T-cell (primary cell): ENCODE data around the gene ATP2A3. TPM values are rescaled to one million over a fixed set of nuclear protein-coding genes. Genes with fewer than 3 reads are reported as not detected.

Experiments used
- ATAC-seq, 4 experiments: fragments of 200-7000 bp in 3 of 4; fragments of 150-1000 bp in 1 of 4; cut with Tn5 transposase; replicated peaks in 1 of 4; 1 replicate in 3 of 4; 2 replicates in 1 of 4; pipeline ENCODE4 v1.10.0; 2021; ENCODE audit warnings: moderate library complexity in 3 of 4, mild to moderate bottlenecking in 2 of 4, moderate number of reproducible peaks in 1 of 4
- CTCF ChIA-PET, 2 donors: fragments of 300-600 bp; sonication (Branson Sonifier 250); formaldehyde crosslinking; loops; one replicate each; lab custom pipeline; 2022; ENCODE audit warnings: antibody characterized with exemption in 2 of 2; lab: Charles Lee
- POLR2A ChIA-PET, 2 donors: fragments of 300-600 bp; sonication (Branson Sonifier 250); formaldehyde crosslinking; loops; one replicate each; lab custom pipeline; 2022; ENCODE audit warnings: antibody characterized with exemption in 2 of 2; lab: Charles Lee
- DNase-seq, 35 experiments: peaks; one replicate each; pipeline versions ENCODE4 v3.0.0 to v3.0.0-alpha.2; 2013 to 2023
- H3K27ac ChIP-seq: one replicate; pipeline ENCODE4 v1.5.1; 2013; ENCODE audit warnings: low read length
- H3K27me3 ChIP-seq, 2 experiments: replicated peaks in 1 of 2; 1 replicate in 1 of 2; 2 replicates in 1 of 2; pipeline versions ENCODE4 v1.6.1 to v1.7.0; 2013; ENCODE audit warnings: low read length in 1 of 2, mixed read lengths in 1 of 2; ENCODE audit not compliant: control insufficient read depth in 2 of 2, insufficient read depth in 2 of 2; ENCODE audit errors: extremely low read depth in 1 of 2
- H3K36me3 ChIP-seq, 2 donors: 1 replicate in 1 of 2; 2 replicates in 1 of 2; pipeline versions ENCODE4 v1.6.1 to v1.7.0; 2013; ENCODE audit warnings: low read length in 1 of 2; ENCODE audit not compliant: control insufficient read depth in 2 of 2, insufficient read depth in 1 of 2; ENCODE audit errors: extremely low read depth in 1 of 2
- H3K4me1 ChIP-seq, 2 experiments: 1 replicate in 1 of 2; 2 replicates in 1 of 2; pipeline versions ENCODE4 v1.6.1 to v1.7.0; 2013; ENCODE audit warnings: low read length in 2 of 2, mixed read lengths in 1 of 2; ENCODE audit not compliant: insufficient read depth in 2 of 2, control insufficient read depth in 1 of 2; ENCODE audit errors: extremely low read depth in 1 of 2
- H3K4me3 ChIP-seq, 2 donors: 1 replicate in 1 of 2; 2 replicates in 1 of 2; pipeline versions ENCODE4 v1.5.1 to v1.7.0; 2013; ENCODE audit warnings: mild to moderate bottlenecking in 2 of 2, low read length in 1 of 2, moderate library complexity in 1 of 2; ENCODE audit not compliant: control insufficient read depth in 1 of 2; ENCODE audit errors: extremely low read depth in 1 of 2
- H3K9me3 ChIP-seq: 2 replicates; pipeline ENCODE4 v1.7.0; 2013
- H3K27ac Mint-ChIP-seq, 2 donors: one replicate each; pipeline ENCODE4 v1.8.0; 2020 to 2021; ENCODE audit warnings: mild to moderate bottlenecking in 2 of 2, mixed read lengths in 2 of 2
- H3K27me3 Mint-ChIP-seq, 2 donors: one replicate each; pipeline ENCODE4 v1.8.0; 2021 to 2022; ENCODE audit warnings: mixed read lengths in 2 of 2
- H3K36me3 Mint-ChIP-seq: one replicate; pipeline ENCODE4 v1.8.0; 2021; ENCODE audit warnings: mixed read lengths
- H3K4me1 Mint-ChIP-seq, 3 donors: one replicate each; pipeline ENCODE4 v1.8.0; 2020 to 2022; ENCODE audit warnings: mixed read lengths in 3 of 3, mild to moderate bottlenecking in 1 of 3
- H3K4me3 Mint-ChIP-seq, 3 donors: one replicate each; pipeline ENCODE4 v1.8.0; 2020 to 2022; ENCODE audit warnings: mild to moderate bottlenecking in 3 of 3, mixed read lengths in 3 of 3, moderate library complexity in 3 of 3
- H3K9me3 Mint-ChIP-seq, 3 donors: one replicate each; pipeline ENCODE4 v1.8.0; 2020 to 2022; ENCODE audit warnings: mixed read lengths in 3 of 3
- WGBS: methylation state at CpG from one replicate; pipeline ENCODE4 v1.1.5; 2013; ENCODE audit warnings: missing lambda C conversion rate; ENCODE audit not compliant: insufficient coverage; 5-methylcytosine and 5-hydroxymethylcytosine counted together
- total RNA-seq, 35 experiments: library from RNA in 6 of 35; stranded (reverse) in 6 of 35; fragments of 120-200 nt in 1 of 35; gene quantifications; one replicate each; pipeline versions ENCODE4 v1.2.1 to v1.2.4 and lab custom pipeline; 2013 to 2026

ATP2A3 gene
- total RNA-seq, 5 donors from 2014 or later (not counting 1 experiment from before 2014, with no cell fraction given) = 228 to 303 (median 248) TPM

- H3K36me3 ChIP-seq = peaks cover 11 to 36% of the 10 kb centered on the region in 2 donors
- peaks cover 0 to 7% (median 7%) of the 10 kb centered on the region in 3 donors for H3K4me1 Mint-ChIP-seq
- peak in 1 of 4 experiments; percentile 8 for ATAC-seq
- peaks cover 24% of the 10 kb centered on the region for H3K36me3 Mint-ChIP-seq
- peaks cover 0 to 9% of the 10 kb centered on the region in 2 experiments for H3K4me1 ChIP-seq
- H3K4me3 Mint-ChIP-seq = no peak overlapping the region
- no peak overlapping the region for H3K4me3 ChIP-seq
- DNase-seq = no peak
- H3K27me3 Mint-ChIP-seq = no peaks in the 10 kb centered on the region
- H3K27me3 ChIP-seq = no peaks in the 10 kb centered on the region
- H3K9me3 ChIP-seq = no peaks in the 10 kb centered on the region
- no peak overlapping the region for H3K27ac ChIP-seq
- H3K27ac Mint-ChIP-seq = no peak overlapping the region
- POLR2A ChIA-PET = no interaction called here
- WGBS = 87% methylated on average over 24 of the region's 46 CpGs
- CTCF ChIA-PET = interaction anchor here (0.5 to 1.6 kb wide), 6 partner anchors 38 to 160 kb away, joined by 3 to 9 read pairs (median 3); partner anchors contain the start of gene P2RX1 (in 1 of the 2)
- H3K9me3 Mint-ChIP-seq = no peaks in the 10 kb centered on the region
These were observed 39.5 kb upstream of the ATP2A3 start for GRCh38 chr17:4003501-4004421.

DNA sequence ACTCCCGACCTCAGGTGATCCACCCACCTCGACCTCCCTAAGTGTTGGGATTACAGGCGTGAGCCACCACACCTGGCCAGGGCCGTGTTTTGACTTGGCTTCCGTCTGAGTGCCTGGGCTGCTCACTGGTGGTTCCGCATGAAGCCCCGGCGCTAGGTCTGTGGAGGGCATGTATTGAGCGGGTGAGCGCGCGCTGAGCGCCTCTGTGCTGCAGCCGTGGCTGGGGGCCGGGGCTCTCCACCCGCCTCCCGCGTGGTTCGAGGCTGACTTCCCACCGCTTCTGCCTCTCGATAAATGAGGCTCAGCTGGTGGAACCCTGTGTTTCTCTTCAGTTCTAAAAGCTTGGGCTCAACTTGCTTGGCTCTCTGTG lies 38.9 kb upstream of the ATP2A3 start:
- no peaks in the 10 kb centered on the region for H3K27me3 ChIP-seq
- ATAC-seq (no peak), DNase-seq (no peak)
- Mint-ChIP-seq H3K4me3 (no peak overlapping the region), H3K27me3 (no peaks in the 10 kb centered on the region), H3K36me3 (peaks cover 24% of the 10 kb centered on the region), H3K9me3 (no peaks in the 10 kb centered on the region), H3K27ac (no peak overlapping the region), H3K4me1 (peaks cover 0 to 7% (median 7%) of the 10 kb centered on the region in 3 donors)
- no peaks in the 10 kb centered on the region for H3K9me3 ChIP-seq
- no peak overlapping the region for H3K4me3 ChIP-seq
- CTCF ChIA-PET = interaction anchor here (0.5 to 1.3 kb wide), 3 partner anchors 89 to 136 kb away, joined by 3 to 5 read pairs (median 3); no protein-coding TSS in a partner anchor
- 94% methylated on average over 19 of the region's 21 CpGs for WGBS
- peaks cover 11 to 31% of the 10 kb centered on the region in 2 donors for H3K36me3 ChIP-seq
- H3K27ac ChIP-seq = no peak overlapping the region
- POLR2A ChIA-PET = no interaction called here
- H3K4me1 ChIP-seq = peaks cover 0 to 9% of the 10 kb centered on the region in 2 experiments

GRCh38 chr17:4001048-4001590 lies 36.9 kb upstream of the ATP2A3 start:
- Mint-ChIP-seq H3K4me3 (no peak overlapping the region), H3K27me3 (peaks cover 5% of the 10 kb centered on the region in 2 donors), H3K36me3 (peaks cover 6% of the 10 kb centered on the region), H3K9me3 (no peaks in the 10 kb centered on the region), H3K4me1 (peaks cover 0 to 7% (median 7%) of the 10 kb centered on the region in 3 donors), H3K27ac (no peak overlapping the region)
- no peak overlapping the region for H3K27ac ChIP-seq
- no peaks in the 10 kb centered on the region for H3K27me3 ChIP-seq
- DNase-seq = no peak
- no peaks in the 10 kb centered on the region for H3K9me3 ChIP-seq
- POLR2A ChIA-PET = no interaction called here
- WGBS = 88% methylated on average over 11 of the region's 13 CpGs
- CTCF ChIA-PET = no interaction called here
- H3K36me3 ChIP-seq = peaks cover 4 to 11% of the 10 kb centered on the region in 2 donors
- peaks cover 0 to 9% of the 10 kb centered on the region in 2 experiments for H3K4me1 ChIP-seq
- ATAC-seq = no peak
- no peak overlapping the region for H3K4me3 ChIP-seq

DNA sequence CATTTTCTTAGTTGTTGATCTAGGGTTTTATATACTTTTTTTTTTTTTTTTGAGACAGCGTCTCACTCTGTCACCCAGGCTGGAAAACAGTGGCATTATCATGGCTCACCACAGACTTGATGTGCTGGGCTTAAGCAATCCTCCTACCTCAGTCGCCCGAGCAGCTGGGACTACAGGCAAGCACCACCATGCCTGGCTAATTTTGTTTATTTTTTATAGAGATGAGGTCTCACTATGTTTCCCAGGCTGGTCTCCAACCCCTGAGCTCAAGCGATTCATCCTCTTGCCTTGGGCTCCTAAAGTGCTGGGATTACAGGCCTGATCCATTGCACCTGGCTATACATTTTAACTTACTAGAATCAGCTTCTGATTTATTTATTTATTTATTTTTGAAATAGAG lies 34.2 kb upstream of the ATP2A3 start:
- H3K27ac Mint-ChIP-seq = no peak overlapping the region
- H3K4me3 Mint-ChIP-seq = no peak overlapping the region
- Histone ChIP-seq H3K4me3 (no peak overlapping the region), H3K9me3 (no peaks in the 10 kb centered on the region), H3K36me3 (no peaks in the 10 kb centered on the region), H3K27ac (no peak overlapping the region), H3K4me1 (no peaks in the 10 kb centered on the region), H3K27me3 (peaks cover 0 to 8% of the 10 kb centered on the region in 2 experiments)
- WGBS = no CpG with 5 or more reads among the region's 4 CpGs
- no peak for DNase-seq
- peaks cover 0 to 11% (median 6%) of the 10 kb centered on the region in 3 donors for H3K9me3 Mint-ChIP-seq
- ChIA-PET POLR2A (no interaction called here), CTCF (no interaction called here)
- H3K4me1 Mint-ChIP-seq = peaks cover 0 to 2% (median 1%) of the 10 kb centered on the region in 3 donors
- no peak for ATAC-seq
- peaks cover 12 to 13% of the 10 kb centered on the region in 2 donors for H3K27me3 Mint-ChIP-seq
- H3K36me3 Mint-ChIP-seq = no peaks in the 10 kb centered on the region

- peaks cover 0 to 15% of the 10 kb centered on the region in 2 experiments for H3K27me3 ChIP-seq
- ATAC-seq = no peak
- H3K36me3 Mint-ChIP-seq = no peaks in the 10 kb centered on the region
- H3K9me3 Mint-ChIP-seq = peaks cover 0 to 11% (median 6%) of the 10 kb centered on the region in 3 donors
- H3K4me1 ChIP-seq = no peaks in the 10 kb centered on the region
- POLR2A ChIA-PET = no interaction called here
- no peaks in the 10 kb centered on the region for H3K4me1 Mint-ChIP-seq
- CTCF ChIA-PET = no interaction called here
- no peak overlapping the region for H3K27ac Mint-ChIP-seq
- DNase-seq = no peak
- no CpG with 5 or more reads among the region's 1 CpG for WGBS
- H3K27me3 Mint-ChIP-seq = peaks cover 12 to 13% of the 10 kb centered on the region in 2 donors
- H3K9me3 ChIP-seq = no peaks in the 10 kb centered on the region
- H3K4me3 Mint-ChIP-seq = no peak overlapping the region
- no peak overlapping the region for H3K4me3 ChIP-seq
- H3K27ac ChIP-seq = no peak overlapping the region
- H3K36me3 ChIP-seq = no peaks in the 10 kb centered on the region
These were observed 30.8 kb upstream of the ATP2A3 start for GRCh38 chr17:3995067-3995466.

GRCh38 chr17:3994221-3994576 lies 30.0 kb upstream of the ATP2A3 start:
- Mint-ChIP-seq H3K27me3 (peaks cover 12 to 13% of the 10 kb centered on the region in 2 donors), H3K4me1 (no peaks in the 10 kb centered on the region), H3K36me3 (no peaks in the 10 kb centered on the region), H3K9me3 (peaks cover 0 to 11% (median 6%) of the 10 kb centered on the region in 3 donors), H3K4me3 (no peak overlapping the region), H3K27ac (no peak overlapping the region)
- Histone ChIP-seq H3K4me3 (no peak overlapping the region), H3K27ac (no peak overlapping the region), H3K27me3 (peaks cover 0 to 15% of the 10 kb centered on the region in 2 experiments), H3K9me3 (no peaks in the 10 kb centered on the region), H3K4me1 (no peaks in the 10 kb centered on the region), H3K36me3 (no peaks in the 10 kb centered on the region)
- ATAC-seq (no peak), DNase-seq (no peak)
- ChIA-PET CTCF (no interaction called here), POLR2A (no interaction called here)
- WGBS = 86% methylated on average over 1 of the region's 1 CpG
